ENCODE measurements around the gene APLP1. TPM values are rescaled to one million over a fixed set of nuclear protein-coding genes. Genes with fewer than 3 reads are reported as not detected.

Gene APLP1
- polyA plus RNA-seq, 1 donor from 2014 or later = 407 TPM

GRCh38 chr19:35847911-35848310 is 20.5 kb upstream of the APLP1 start:
- Histone ChIP-seq H4K20me1 (ENCODE audit: insufficient read depth) (no peaks in the 10 kb centered on the region), H3K27ac (ENCODE audit: low read length) (no peak overlapping the region), H2AFZ (ENCODE audit: low read depth, low read length) (no peak overlapping the region), H3K79me2 (replicated peaks; ENCODE audit: insufficient read depth, low read length) (no peaks in the 10 kb centered on the region), H3F3A (ENCODE audit: insufficient read depth, low read length, poor library complexity, severe bottlenecking) (no peaks in the 10 kb centered on the region), H3K36me3 (ENCODE audit: insufficient read depth, low read length) (no peaks in the 10 kb centered on the region), H3K9me3 (ENCODE audit: low read length) (no peaks in the 10 kb centered on the region), H3K27me3 (ENCODE audit: insufficient read depth, low read depth, low read length) (peaks cover 44% of the 10 kb centered on the region), H3K4me3 (ENCODE audit: low read length) (no peak overlapping the region), H3K9me2 (ENCODE audit: insufficient read depth, low read length) (no peaks in the 10 kb centered on the region), H3K9ac (ENCODE audit: low read length) (no peak overlapping the region), H3K4me2 (ENCODE audit: low read length) (no peak overlapping the region)
- TF ChIP-seq RAD21 (conservative IDR thresholded peaks at IDR 0.05) = no peak
- no peak for TF ChIP-seq POLR2AphosphoS5 (IDR thresholded peaks at IDR 0.05)
- TF ChIP-seq EP300 (conservative IDR thresholded peaks at IDR 0.05; ENCODE audit: poor library complexity, severe bottlenecking) = no peak
- no peak for TF ChIP-seq EZH2 (IDR thresholded peaks at IDR 0.05; ENCODE audit: borderline replicate concordance, insufficient read depth, low read length, poor library complexity, severe bottlenecking)
- TF ChIP-seq SMC3 (conservative IDR thresholded peaks at IDR 0.05; ENCODE audit: poor library complexity) = no peak
- TF ChIP-seq REST (IDR thresholded peaks at IDR 0.05; ENCODE audit: borderline replicate concordance) = no peak
- no peak for TF ChIP-seq TAF1 (IDR thresholded peaks at IDR 0.05; ENCODE audit: low read depth)
- no peak for TF ChIP-seq MXI1 (conservative IDR thresholded peaks at IDR 0.05; ENCODE audit: poor library complexity, severe bottlenecking)
- no peak for TF ChIP-seq CTCF (IDR thresholded peaks at IDR 0.05; ENCODE audit: poor library complexity, severe bottlenecking)

- no peak overlapping the region for H2AFZ ChIP-seq (ENCODE audit: low read depth, low read length)
- H3K79me2 ChIP-seq (replicated peaks; ENCODE audit: insufficient read depth, low read length) = no peaks in the 10 kb centered on the region
- no peaks in the 10 kb centered on the region for H3K9me3 ChIP-seq (ENCODE audit: low read length)
- no peak overlapping the region for H3K4me2 ChIP-seq (ENCODE audit: low read length)
- no peaks in the 10 kb centered on the region for H3K9me2 ChIP-seq (ENCODE audit: insufficient read depth, low read length)
- no peak overlapping the region for H3K4me3 ChIP-seq (ENCODE audit: low read length)
- no peaks in the 10 kb centered on the region for H3F3A ChIP-seq (ENCODE audit: insufficient read depth, low read length, poor library complexity, severe bottlenecking)
- H4K20me1 ChIP-seq (ENCODE audit: insufficient read depth) = no peaks in the 10 kb centered on the region
- no peak overlapping the region for H3K27ac ChIP-seq (ENCODE audit: low read length)
- H3K27me3 ChIP-seq (ENCODE audit: insufficient read depth, low read depth, low read length) = peaks cover 38% of the 10 kb centered on the region
- TF ChIP-seq SMC3 (conservative IDR thresholded peaks at IDR 0.05; ENCODE audit: poor library complexity) (no peak), CTCF (IDR thresholded peaks at IDR 0.05; ENCODE audit: poor library complexity, severe bottlenecking) (no peak), RAD21 (conservative IDR thresholded peaks at IDR 0.05) (no peak), TAF1 (IDR thresholded peaks at IDR 0.05; ENCODE audit: low read depth) (no peak), EZH2 (IDR thresholded peaks at IDR 0.05; ENCODE audit: borderline replicate concordance, insufficient read depth, low read length, poor library complexity, severe bottlenecking) (no peak), REST (IDR thresholded peaks at IDR 0.05; ENCODE audit: borderline replicate concordance) (no peak), EP300 (conservative IDR thresholded peaks at IDR 0.05; ENCODE audit: poor library complexity, severe bottlenecking) (no peak), POLR2AphosphoS5 (IDR thresholded peaks at IDR 0.05) (no peak), MXI1 (conservative IDR thresholded peaks at IDR 0.05; ENCODE audit: poor library complexity, severe bottlenecking) (no peak)
- no peak overlapping the region for H3K9ac ChIP-seq (ENCODE audit: low read length)
- no peaks in the 10 kb centered on the region for H3K36me3 ChIP-seq (ENCODE audit: insufficient read depth, low read length)
Measured at GRCh38 chr19:35848486-35848885, 19.9 kb upstream of the APLP1 start.
